ENCODE measurements around the gene PRSS50. TPM values are rescaled to one million over a fixed set of nuclear protein-coding genes. Genes with fewer than 3 reads are reported as not detected.
A peak's percentile ranks its signal among the peaks of the same experiment; 100 is the strongest.
"Not testable (repeated sequence)": the region's sequence is repeated elsewhere in the genome, so short reads cannot be mapped to it uniquely, and the experiment has no call there.

PRSS50 gene
- total RNA-seq, 2 experiments from 2014 or later = not detected

DNA sequence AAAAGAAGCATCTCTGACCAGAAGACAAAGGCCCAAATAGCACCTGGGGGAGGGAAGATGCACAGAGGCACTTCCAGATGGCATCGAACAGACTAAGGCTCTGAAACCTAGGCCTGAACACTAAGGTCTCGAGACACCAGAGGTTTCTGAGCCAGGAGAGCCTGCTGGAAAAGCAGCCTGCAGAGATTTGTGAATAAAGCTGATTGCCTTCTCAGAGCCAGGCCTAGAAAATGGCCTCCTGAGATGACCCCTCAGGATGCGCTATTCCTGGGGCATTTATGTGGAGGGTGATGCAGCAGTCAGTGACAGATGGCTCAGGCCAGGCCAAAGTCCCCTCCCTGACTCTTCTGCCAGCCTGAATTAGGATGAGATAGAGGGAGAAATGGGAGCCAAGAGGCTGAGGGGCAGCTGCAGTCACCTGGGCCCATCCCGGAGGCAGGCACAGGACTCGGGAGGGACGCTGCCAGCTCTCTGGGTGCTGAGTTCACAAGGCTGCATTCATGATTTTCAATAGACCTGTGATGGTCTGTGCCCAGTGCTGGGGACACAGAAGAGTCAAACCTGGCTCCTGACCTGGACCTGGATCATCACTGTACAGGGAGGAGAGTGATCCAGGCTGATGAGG, 6.9 kb downstream of the PRSS50 start:
- no peak for ATAC-seq

GRCh38 chr3:46710229-46710628, 7.4 kb downstream of the PRSS50 start:
- no peak overlapping the region for H3K4me3 Mint-ChIP-seq
- CTCF ChIA-PET = interaction anchor here (0.9 kb wide), 1 partner anchor 179 kb away, joined by 3 read pairs; no protein-coding TSS in a partner anchor
- DNase-seq (no peak), ATAC-seq (no peak)
- H3K36me3 Mint-ChIP-seq (ENCODE audit: low read depth) = no peaks in the 10 kb centered on the region
- POLR2A ChIA-PET = interaction anchor here (0.5 kb wide), 1 partner anchor 767 kb away, joined by 4 read pairs; no protein-coding TSS in a partner anchor
- no peaks in the 10 kb centered on the region for H3K4me1 Mint-ChIP-seq (ENCODE audit: low read depth)
- H3K9me3 Mint-ChIP-seq (ENCODE audit: insufficient read depth) = no peaks in the 10 kb centered on the region
- H3K27me3 Mint-ChIP-seq (ENCODE audit: low read depth) = no peaks in the 10 kb centered on the region
- H3K27ac Mint-ChIP-seq = no peak overlapping the region

More for the DNA sequence above, 6.9 kb downstream of the PRSS50 start:
- H3K4me3 Mint-ChIP-seq = no peak overlapping the region
- H3K4me1 Mint-ChIP-seq (ENCODE audit: low read depth) = no peaks in the 10 kb centered on the region
- no peak overlapping the region for H3K27ac Mint-ChIP-seq
- H3K36me3 Mint-ChIP-seq (ENCODE audit: low read depth) = no peaks in the 10 kb centered on the region
- CTCF ChIA-PET = interaction anchor here (0.6 to 0.9 kb wide), 2 partner anchors 179 to 189 kb away, joined by 3 read pairs; no protein-coding TSS in a partner anchor
- POLR2A ChIA-PET = no interaction called here
- DNase-seq = no peak
- no peaks in the 10 kb centered on the region for H3K9me3 Mint-ChIP-seq (ENCODE audit: insufficient read depth)
- no peaks in the 10 kb centered on the region for H3K27me3 Mint-ChIP-seq (ENCODE audit: low read depth)

GRCh38 chr3:46709721-46710120, 7.9 kb downstream of the PRSS50 start:
- DNase-seq (no peak), ATAC-seq (no peak)
- Mint-ChIP-seq H3K27me3 (ENCODE audit: low read depth) (no peaks in the 10 kb centered on the region), H3K9me3 (ENCODE audit: insufficient read depth) (no peaks in the 10 kb centered on the region), H3K27ac (no peak overlapping the region), H3K4me1 (ENCODE audit: low read depth) (no peaks in the 10 kb centered on the region), H3K4me3 (no peak overlapping the region), H3K36me3 (ENCODE audit: low read depth) (no peaks in the 10 kb centered on the region)
- CTCF ChIA-PET = interaction anchor here (0.6 to 0.9 kb wide), 2 partner anchors 180 to 1336 kb away, joined by 3 read pairs; no protein-coding TSS in a partner anchor
- POLR2A ChIA-PET = interaction anchor here (0.5 kb wide), 1 partner anchor 768 kb away, joined by 4 read pairs; no protein-coding TSS in a partner anchor

DNA sequence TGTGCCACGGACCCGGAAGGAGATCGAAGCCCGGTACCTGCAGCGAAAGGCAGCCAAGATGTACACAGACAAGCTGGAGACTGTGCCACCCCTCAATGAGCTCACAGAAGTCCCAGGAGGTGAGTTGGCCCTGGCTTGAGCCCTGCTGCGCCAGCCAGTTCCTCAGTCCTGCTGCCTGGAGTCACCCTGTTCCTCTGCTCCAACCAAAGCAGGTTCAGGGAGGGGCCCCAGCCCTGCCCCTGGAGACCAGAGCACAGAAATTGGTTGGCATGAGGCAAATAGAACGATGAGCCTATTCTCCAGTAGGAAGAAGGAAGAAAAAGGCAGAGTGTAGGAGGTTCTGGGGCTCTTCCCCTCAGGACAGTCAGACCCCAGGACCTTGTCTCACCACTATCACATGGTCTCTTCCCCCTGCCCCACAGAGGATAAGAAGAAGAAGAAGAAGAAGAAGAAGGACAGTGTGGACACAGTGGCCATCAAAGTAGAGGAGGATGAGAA, 8.5 kb downstream of the PRSS50 start:
- Mint-ChIP-seq H3K4me3 (no peak overlapping the region), H3K9me3 (ENCODE audit: insufficient read depth) (no peaks in the 10 kb centered on the region), H3K27ac (peak overlapping the region; percentile 0), H3K27me3 (ENCODE audit: low read depth) (no peaks in the 10 kb centered on the region), H3K36me3 (ENCODE audit: low read depth) (no peaks in the 10 kb centered on the region), H3K4me1 (ENCODE audit: low read depth) (no peaks in the 10 kb centered on the region)
- POLR2A ChIA-PET = no interaction called here
- no peak for ATAC-seq
- DNase-seq = no peak
- CTCF ChIA-PET = interaction anchor here (0.6 to 1.0 kb wide), 2 partner anchors 8 to 1337 kb away, joined by 3 to 5 read pairs; partner anchors contain the start of gene PRSS50

DNA sequence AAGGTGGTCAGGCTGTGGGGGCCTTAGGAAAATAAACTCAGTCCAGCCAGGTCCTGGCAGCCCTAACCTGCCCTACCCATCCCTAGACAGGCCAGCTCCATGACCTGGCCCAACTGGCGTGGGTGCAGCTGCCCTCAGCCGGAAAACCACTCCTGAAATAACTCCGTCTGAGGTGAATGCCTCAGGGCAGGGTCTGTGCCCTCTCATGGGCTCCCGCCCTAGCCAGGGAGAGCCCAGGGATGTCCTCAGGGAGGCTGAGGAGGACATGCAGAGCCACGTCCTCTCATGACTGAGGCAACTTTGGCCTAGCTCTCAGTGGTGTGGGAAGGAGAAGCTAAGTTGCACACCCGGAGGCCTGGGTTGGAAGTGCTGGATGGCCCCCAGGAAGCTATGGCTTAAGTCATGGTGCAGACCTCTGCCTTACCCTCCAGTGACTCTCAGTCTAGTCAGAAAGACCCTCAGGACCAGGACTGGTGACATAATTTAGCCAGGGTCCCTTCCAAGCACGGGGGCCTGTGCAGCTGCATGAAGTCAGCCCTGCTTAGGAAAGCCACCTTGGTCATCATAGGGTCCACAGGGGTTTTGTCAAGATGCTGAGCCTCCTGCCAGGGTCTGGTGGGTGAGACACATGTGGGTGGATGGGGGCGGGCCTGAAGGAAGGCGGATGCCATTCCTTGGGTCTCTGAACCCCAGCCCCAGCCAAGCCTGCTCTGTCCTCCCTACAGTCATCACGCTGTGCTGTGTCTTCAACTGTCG, 9.1 kb downstream of the PRSS50 start:
- CTCF ChIA-PET = interaction anchor here (0.9 to 1.2 kb wide), 4 partner anchors 9 to 220 kb away, joined by 3 to 5 read pairs (median 3); partner anchors contain the start of gene PRSS50
- DNase-seq (no peak), ATAC-seq (no peak)
- H3K27me3 Mint-ChIP-seq (ENCODE audit: low read depth) = no peaks in the 10 kb centered on the region
- no peaks in the 10 kb centered on the region for H3K4me1 Mint-ChIP-seq (ENCODE audit: low read depth)
- H3K27ac Mint-ChIP-seq = no peak overlapping the region
- no peak overlapping the region for H3K4me3 Mint-ChIP-seq
- H3K9me3 Mint-ChIP-seq (ENCODE audit: insufficient read depth) = no peaks in the 10 kb centered on the region
- POLR2A ChIA-PET = no interaction called here
- no peaks in the 10 kb centered on the region for H3K36me3 Mint-ChIP-seq (ENCODE audit: low read depth)

DNA sequence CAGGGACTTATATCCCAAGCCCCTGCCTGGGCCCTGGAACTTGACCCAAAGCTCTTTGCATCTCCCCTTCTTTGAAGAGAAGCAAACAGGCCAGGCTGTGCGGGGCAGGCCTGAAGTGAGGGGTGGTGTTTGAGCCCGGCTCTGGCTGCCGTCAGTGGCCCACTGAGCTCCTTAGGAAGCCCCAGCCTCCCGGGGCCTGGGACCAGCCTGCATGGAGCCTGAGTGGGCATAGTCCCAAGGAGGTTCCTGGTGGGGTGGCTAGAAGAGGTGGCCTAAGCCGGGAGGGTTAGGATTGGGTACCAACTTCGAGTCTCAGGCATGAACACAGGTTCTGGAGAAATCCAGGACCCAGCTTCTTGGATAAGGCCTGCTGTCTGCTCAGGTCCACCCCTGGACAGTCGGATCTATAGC, 10.1 kb downstream of the PRSS50 start:
- no peak overlapping the region for H3K4me3 Mint-ChIP-seq
- no peak overlapping the region for H3K27ac Mint-ChIP-seq
- no peaks in the 10 kb centered on the region for H3K9me3 Mint-ChIP-seq (ENCODE audit: insufficient read depth)
- CTCF ChIA-PET = interaction anchor here (0.9 to 1.2 kb wide), 5 partner anchors 187 to 219 kb away, joined by 3 to 4 read pairs (median 3); no protein-coding TSS in a partner anchor
- POLR2A ChIA-PET = no interaction called here
- peaks cover 6% of the 10 kb centered on the region for H3K27me3 Mint-ChIP-seq (ENCODE audit: low read depth)
- H3K36me3 Mint-ChIP-seq (ENCODE audit: low read depth) = no peaks in the 10 kb centered on the region
- no peak for ATAC-seq
- no peak for DNase-seq
- H3K4me1 Mint-ChIP-seq (ENCODE audit: low read depth) = no peaks in the 10 kb centered on the region

- H3K27ac Mint-ChIP-seq = no peak overlapping the region
- DNase-seq (no peak), ATAC-seq (no peak)
- ChIA-PET CTCF (interaction anchor here (0.6 to 1.4 kb wide), 6 partner anchors 11 to 218 kb away, joined by 3 to 4 read pairs (median 3); partner anchors contain the start of gene ALS2CL), POLR2A (no interaction called here)
- H3K36me3 Mint-ChIP-seq (ENCODE audit: low read depth) = no peaks in the 10 kb centered on the region
- H3K9me3 Mint-ChIP-seq (ENCODE audit: insufficient read depth) = no peaks in the 10 kb centered on the region
- peaks cover 12% of the 10 kb centered on the region for H3K27me3 Mint-ChIP-seq (ENCODE audit: low read depth)
- no peaks in the 10 kb centered on the region for H3K4me1 Mint-ChIP-seq (ENCODE audit: low read depth)
- no peak overlapping the region for H3K4me3 Mint-ChIP-seq
Measured at GRCh38 chr3:46706771-46707582, 10.7 kb downstream of the PRSS50 start.

DNA sequence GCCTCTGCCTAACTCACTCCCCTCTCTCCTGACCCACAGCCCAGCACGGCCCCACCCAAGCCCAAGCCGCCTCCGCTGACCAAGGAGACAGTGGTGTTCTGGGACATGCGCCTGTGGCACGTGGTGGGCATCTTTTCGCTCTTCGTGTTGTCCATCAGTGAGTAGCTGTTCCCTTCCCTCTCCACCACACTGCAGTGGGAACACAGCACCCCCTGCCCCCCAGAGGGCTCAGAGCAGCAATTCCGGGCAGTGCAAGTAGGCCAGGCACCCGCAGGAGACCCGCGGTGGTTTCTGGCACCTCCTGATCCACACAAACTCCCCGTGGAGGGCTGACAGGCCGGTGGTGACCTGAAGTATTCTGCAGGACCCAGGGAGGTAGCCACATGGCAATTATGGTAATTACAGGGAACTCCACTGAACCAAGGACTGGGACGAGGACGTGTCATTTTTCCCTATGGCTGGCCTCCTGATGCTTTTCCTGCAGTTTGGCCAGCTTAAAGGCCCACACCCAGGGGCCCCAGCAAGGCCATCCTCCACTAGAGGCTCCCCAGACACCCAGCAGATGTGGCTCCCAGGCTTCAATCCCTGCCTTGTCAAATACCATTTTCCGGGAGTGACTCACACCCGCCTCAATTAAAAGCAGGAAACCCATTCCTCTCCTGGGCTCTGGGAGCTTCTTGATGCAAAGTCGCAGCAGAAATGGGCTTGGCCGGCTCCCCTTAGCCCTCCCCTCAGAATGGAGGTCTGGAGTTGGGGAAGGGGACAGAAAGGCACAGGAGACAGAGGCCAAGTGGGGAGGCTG, 11.7 kb downstream of the PRSS50 start:
- POLR2A ChIA-PET = no interaction called here
- peaks cover 19% of the 10 kb centered on the region for H3K27me3 Mint-ChIP-seq (ENCODE audit: low read depth)
- no peak for ATAC-seq
- DNase-seq = no peak
- no peaks in the 10 kb centered on the region for H3K36me3 Mint-ChIP-seq (ENCODE audit: low read depth)
- H3K9me3 Mint-ChIP-seq (ENCODE audit: insufficient read depth) = no peaks in the 10 kb centered on the region
- no peak overlapping the region for H3K27ac Mint-ChIP-seq
- CTCF ChIA-PET = interaction anchor here (0.7 to 1.6 kb wide), 5 partner anchors 10 to 204 kb away, joined by 3 to 5 read pairs (median 3); partner anchors contain the start of gene ALS2CL
- H3K4me1 Mint-ChIP-seq (ENCODE audit: low read depth) = no peaks in the 10 kb centered on the region
- no peak overlapping the region for H3K4me3 Mint-ChIP-seq

- ChIA-PET CTCF (interaction anchor here (1.2 to 1.6 kb wide), 3 partner anchors 190 to 205 kb away, joined by 3 to 5 read pairs (median 5); no protein-coding TSS in a partner anchor), POLR2A (no interaction called here)
- Mint-ChIP-seq H3K36me3 (ENCODE audit: low read depth) (no peaks in the 10 kb centered on the region), H3K27me3 (ENCODE audit: low read depth) (peaks cover 27% of the 10 kb centered on the region), H3K4me3 (no peak overlapping the region), H3K9me3 (ENCODE audit: insufficient read depth) (no peaks in the 10 kb centered on the region), H3K4me1 (ENCODE audit: low read depth) (no peaks in the 10 kb centered on the region), H3K27ac (no peak overlapping the region)
- DNase-seq (peak; percentile 78), ATAC-seq (peak; percentile 80)
Measured at GRCh38 chr3:46705022-46705530, 12.6 kb downstream of the PRSS50 start.

DNA sequence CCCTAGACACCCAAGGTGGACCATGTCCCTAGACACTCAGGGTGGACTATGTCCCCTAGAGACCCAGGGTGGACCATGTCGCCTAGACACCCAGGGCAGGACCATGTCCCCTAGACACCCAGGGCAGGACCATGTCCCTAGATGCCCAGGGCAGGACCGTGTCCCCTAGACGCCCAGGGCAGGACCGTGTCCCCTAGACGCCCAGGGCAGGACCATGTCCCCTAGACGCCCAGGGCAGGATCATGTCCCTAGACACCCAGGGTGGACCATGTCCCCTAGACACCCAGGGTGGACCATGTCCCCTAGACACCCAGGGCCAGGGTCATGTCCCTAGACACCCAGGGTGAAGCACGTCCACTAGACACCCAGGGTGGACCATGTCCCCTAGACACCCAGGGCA, 13.3 kb downstream of the PRSS50 start:
- H3K4me1 Mint-ChIP-seq (ENCODE audit: low read depth); POLR2A ChIA-PET; DNase-seq; H3K27ac Mint-ChIP-seq; H3K36me3 Mint-ChIP-seq (ENCODE audit: low read depth); H3K4me3 Mint-ChIP-seq; H3K9me3 Mint-ChIP-seq (ENCODE audit: insufficient read depth); ATAC-seq: not testable (repeated sequence)
- CTCF ChIA-PET = interaction anchor here (1.5 to 2.5 kb wide), 2 partner anchors 11 to 191 kb away, joined by 5 to 9 read pairs; partner anchors contain the start of gene ALS2CL
- peaks cover 34% of the 10 kb centered on the region for H3K27me3 Mint-ChIP-seq (ENCODE audit: low read depth)

Data from activated CD8-positive, alpha-beta T cell treated with anti-CD3 and anti-CD28 coated beads, Interleukin-2, amount 10 ng/mL, durations not matched to agents 7 days and 5 days (primary cell).